ENCODE data around the gene PIGP. TPM values are rescaled to one million over a fixed set of nuclear protein-coding genes. Genes with fewer than 3 reads are reported as not detected.

Gene PIGP
- total and polyA plus RNA-seq, 2 of the 13 experiments (the other 11 are each of a cell fraction or from before 2014, with no cell fraction given), result 14.8 to 33.4 TPM

GRCh38 chr21:37072274-37072987 lies 440 bp downstream of the PIGP start (continued):
- TF ChIP-seq ATF5 (CRISPR knock-in tag; IDR thresholded peaks at IDR 0.05; ENCODE audit: low read depth) (no peak), BORCS8-MEF2B (CRISPR knock-in tag; IDR thresholded peaks at IDR 0.05) (peak; percentile 68), THRA (CRISPR knock-in tag; IDR thresholded peaks at IDR 0.05; ENCODE audit: borderline replicate concordance) (no peak), NFATC3 (CRISPR knock-in tag; IDR thresholded peaks at IDR 0.05) (no peak), NR3C1 (CRISPR knock-in tag; IDR thresholded peaks at IDR 0.05) (no peak), ARNT2 (CRISPR knock-in tag; IDR thresholded peaks at IDR 0.05; ENCODE audit: low read depth) (peak; percentile 82), POLR2AphosphoS5 (IDR thresholded peaks at IDR 0.05; ENCODE audit: low read depth, low read length) (no peak), ZNF367 (CRISPR knock-in tag; IDR thresholded peaks at IDR 0.05; ENCODE audit: borderline replicate concordance) (no peak), PHF5A (CRISPR knock-in tag; IDR thresholded peaks at IDR 0.05; ENCODE audit: low read depth, unreplicated experiment) (peak; percentile 20), KDM5A (IDR thresholded peaks at IDR 0.05; ENCODE audit: borderline replicate concordance, low read length) (peak; percentile 13; the same call in 1 of the 2 replicates), REL (CRISPR knock-in tag; conservative IDR thresholded peaks at IDR 0.05) (peak; percentile 72; the same call in 1 of the 2 replicates), ZHX1 (CRISPR knock-in tag; IDR thresholded peaks at IDR 0.05; ENCODE audit: low read depth) (no peak), PHF21A (CRISPR knock-in tag; IDR thresholded peaks at IDR 0.05) (no peak), ZNF296 (CRISPR knock-in tag; conservative IDR thresholded peaks at IDR 0.05) (no peak), CC2D1A (CRISPR knock-in tag; IDR thresholded peaks at IDR 0.05) (no peak), CREB1 (IDR thresholded peaks at IDR 0.05) (no peak), CREB1 (CRISPR knock-in tag; IDR thresholded peaks at IDR 0.05) (no peak), ZNF282 (IDR thresholded peaks at IDR 0.05; ENCODE audit: partially characterized antibody) (no peak), ZNF567 (CRISPR knock-in tag; IDR thresholded peaks at IDR 0.05; ENCODE audit: borderline replicate concordance) (no peak), NFYC (CRISPR knock-in tag; IDR thresholded peaks at IDR 0.05) (peak; percentile 28; the same call in 1 of the 2 replicates), ZNF446 (CRISPR knock-in tag; IDR thresholded peaks at IDR 0.05) (no peak), ZNF841 (CRISPR knock-in tag; IDR thresholded peaks at IDR 0.05; ENCODE audit: borderline replicate concordance) (no peak), ZNF672 (CRISPR knock-in tag; IDR thresholded peaks at IDR 0.05) (peak; percentile 31; the same call in 1 of the 2 replicates), SMYD3 (CRISPR knock-in tag; IDR thresholded peaks at IDR 0.05) (no peak), ZNF879 (CRISPR knock-in tag; IDR thresholded peaks at IDR 0.05) (peak; percentile 80; the same call in 1 of the 2 replicates), IKZF1 (IDR thresholded peaks at IDR 0.05) (no peak), SRSF1 (optimal IDR thresholded peaks at IDR 0.05; ENCODE audit: low read depth, low read length) (peak; percentile 26), ESRRA (CRISPR knock-in tag; IDR thresholded peaks at IDR 0.05; ENCODE audit: low read depth) (no peak), ZSCAN30 (CRISPR knock-in tag; IDR thresholded peaks at IDR 0.05) (0 out of 2 replicates have a peak, but pooled peaks have one; percentile 81)
